NCI-H1694 treated with DMSO at 0.1 percent for 48 hours (cell line): ENCODE data around the gene SRP9.
"Not testable (repeated sequence)": the region's sequence is repeated elsewhere in the genome, so short reads cannot be mapped to it uniquely, and the experiment has no call there.

Experiments used
- DNase-seq: peaks from one replicate; lab custom pipeline; 2025; lab: John Stamatoyannopoulos, UW

Gene SRP9

GRCh38 chr1:225814381-225814780, 36.8 kb downstream of the SRP9 start:
- DNase-seq, result no peak

- DNase-seq, result not testable (repeated sequence)
These were observed 37.5 kb downstream of the SRP9 start for GRCh38 chr1:225815090-225815489.

- no peak for DNase-seq
These were observed 38.0 kb downstream of the SRP9 start for GRCh38 chr1:225815526-225816178.

- DNase-seq, result no peak
These were observed 39.3 kb downstream of the SRP9 start for GRCh38 chr1:225816643-225817538.

GRCh38 chr1:225817611-225818061, 40.0 kb downstream of the SRP9 start:
- no peak for DNase-seq

GRCh38 chr1:225818229-225818628, 40.6 kb downstream of the SRP9 start:
- DNase-seq, result no peak

GRCh38 chr1:225819346-225820192, 41.9 kb downstream of the SRP9 start:
- DNase-seq, result no peak

GRCh38 chr1:225820522-225821120, 43.0 kb downstream of the SRP9 start:
- no peak for DNase-seq

GRCh38 chr1:225822655-225823403, 45.2 kb downstream of the SRP9 start:
- DNase-seq, result no peak

GRCh38 chr1:225823811-225824261, 46.2 kb downstream of the SRP9 start:
- no peak for DNase-seq

GRCh38 chr1:225824533-225824941, 46.9 kb downstream of the SRP9 start:
- DNase-seq, result peak; percentile 41

GRCh38 chr1:225825078-225825477, 47.5 kb downstream of the SRP9 start:
- DNase-seq, result no peak

- no peak for DNase-seq
These were observed 48.0 kb downstream of the SRP9 start for GRCh38 chr1:225825607-225826007.

GRCh38 chr1:225827076-225827475, 49.5 kb downstream of the SRP9 start:
- DNase-seq, result no peak

- DNase-seq, result no peak
These were observed 51.2 kb downstream of the SRP9 start for GRCh38 chr1:225828706-225829345.

- DNase-seq, result no peak
These were observed 53.2 kb downstream of the SRP9 start for GRCh38 chr1:225830841-225831240.

- no peak for DNase-seq
These were observed 57.0 kb downstream of the SRP9 start for GRCh38 chr1:225834417-225835329.

GRCh38 chr1:225835856-225836255, 58.2 kb downstream of the SRP9 start:
- DNase-seq, result no peak

- not testable (repeated sequence) for DNase-seq
These were observed 58.7 kb downstream of the SRP9 start for GRCh38 chr1:225836296-225836695.
